ENCODE data around the gene WIPI1. TPM values are rescaled to one million over a fixed set of nuclear protein-coding genes. Genes with fewer than 3 reads are reported as not detected.

WIPI1 gene
- total RNA-seq, 4 donors from 2014 or later = 19.3 to 35.1 (median 27.8) TPM

- no peak overlapping the region for H3K27ac ChIP-seq
- H3K27me3 ChIP-seq = no peaks in the 10 kb centered on the region
- no peak for TF ChIP-seq EP300 (IDR thresholded peaks at IDR 0.05)
- no peak for TF ChIP-seq POLR2A (IDR thresholded peaks at IDR 0.05)
- TF ChIP-seq POLR2AphosphoS5 (IDR thresholded peaks at IDR 0.05) = no peak
- TF ChIP-seq CTCF (IDR thresholded peaks at IDR 0.05) = no peak
- peaks cover 27% of the 10 kb centered on the region for H3K4me1 ChIP-seq
- peak in 1 of 2 donors; percentile 72 for DNase-seq (ENCODE audit: low spot score in 2 of 2)
- 80% methylated on average over 14 of the region's 14 CpGs for WGBS
- H3K4me3 ChIP-seq = no peak overlapping the region
- peaks cover 48% of the 10 kb centered on the region for H3K36me3 ChIP-seq
- H3K9me3 ChIP-seq = no peaks in the 10 kb centered on the region
Measured at GRCh38 chr17:68450801-68451200, 6.5 kb downstream of the WIPI1 start.

GRCh38 chr17:68450391-68450790 is 6.9 kb downstream of the WIPI1 start:
- Histone ChIP-seq H3K27me3 (no peaks in the 10 kb centered on the region), H3K9me3 (no peaks in the 10 kb centered on the region), H3K4me1 (peaks cover 23% of the 10 kb centered on the region), H3K36me3 (peaks cover 48% of the 10 kb centered on the region), H3K27ac (no peak overlapping the region), H3K4me3 (no peak overlapping the region)
- peak in 1 of 2 donors; percentile 31 for DNase-seq (ENCODE audit: low spot score in 2 of 2)
- WGBS = 74% methylated on average over 8 of the region's 8 CpGs
- TF ChIP-seq EP300 (IDR thresholded peaks at IDR 0.05) = no peak
- TF ChIP-seq POLR2AphosphoS5 (IDR thresholded peaks at IDR 0.05) = no peak

- no peak overlapping the region for H3K4me3 ChIP-seq
- peaks cover 14% of the 10 kb centered on the region for H3K4me1 ChIP-seq
- no peak for TF ChIP-seq POLR2AphosphoS5 (IDR thresholded peaks at IDR 0.05)
- DNase-seq (ENCODE audit: low spot score in 2 of 2) = peak in 1 of 2 donors; percentile 48
- no peaks in the 10 kb centered on the region for H3K27me3 ChIP-seq
- H3K9me3 ChIP-seq = no peaks in the 10 kb centered on the region
- no peak overlapping the region for H3K27ac ChIP-seq
- WGBS = 93% methylated on average over 13 of the region's 13 CpGs
- peaks cover 48% of the 10 kb centered on the region for H3K36me3 ChIP-seq
Measured at GRCh38 chr17:68449021-68449739, 8.1 kb downstream of the WIPI1 start.

GRCh38 chr17:68446626-68447041 is 10.7 kb downstream of the WIPI1 start:
- H3K36me3 ChIP-seq = peaks cover 50% of the 10 kb centered on the region

GRCh38 chr17:68445671-68446070 is 11.6 kb downstream of the WIPI1 start:
- H3K27me3 ChIP-seq = no peaks in the 10 kb centered on the region
- 87% methylated on average over 8 of the region's 8 CpGs for WGBS
- TF ChIP-seq CTCF (IDR thresholded peaks at IDR 0.05) (no peak), EP300 (IDR thresholded peaks at IDR 0.05) (no peak), POLR2A (IDR thresholded peaks at IDR 0.05) (no peak), POLR2AphosphoS5 (IDR thresholded peaks at IDR 0.05) (no peak)
- H3K4me3 ChIP-seq = no peak overlapping the region
- H3K4me1 ChIP-seq = peaks cover 27% of the 10 kb centered on the region
- H3K27ac ChIP-seq = peak overlapping the region; percentile 23
- H3K36me3 ChIP-seq = peaks cover 40% of the 10 kb centered on the region
- H3K9me3 ChIP-seq = no peaks in the 10 kb centered on the region
- peak in 1 of 2 donors; percentile 56 for DNase-seq (ENCODE audit: low spot score in 2 of 2)

More at GRCh38 chr17:68446626-68447041, 10.7 kb downstream of the WIPI1 start:
- Histone ChIP-seq H3K4me1 (peaks cover 22% of the 10 kb centered on the region), H3K4me3 (no peak overlapping the region), H3K27me3 (no peaks in the 10 kb centered on the region), H3K27ac (no peak overlapping the region), H3K9me3 (no peaks in the 10 kb centered on the region)
- TF ChIP-seq EP300 (IDR thresholded peaks at IDR 0.05) (no peak), CTCF (IDR thresholded peaks at IDR 0.05) (no peak), POLR2A (IDR thresholded peaks at IDR 0.05) (no peak), POLR2AphosphoS5 (IDR thresholded peaks at IDR 0.05) (no peak)
- peak in 1 of 2 donors; percentile 52 for DNase-seq (ENCODE audit: low spot score in 2 of 2)
- WGBS = 90% methylated on average over 9 of the region's 9 CpGs

- no peak for TF ChIP-seq EP300 (IDR thresholded peaks at IDR 0.05)
- no peak for TF ChIP-seq POLR2A (IDR thresholded peaks at IDR 0.05)
- TF ChIP-seq POLR2AphosphoS5 (IDR thresholded peaks at IDR 0.05) = no peak
- no peak for TF ChIP-seq CTCF (IDR thresholded peaks at IDR 0.05)
- no peak for DNase-seq (ENCODE audit: low spot score in 2 of 2)
- Histone ChIP-seq H3K36me3 (peaks cover 24% of the 10 kb centered on the region), H3K4me1 (peaks cover 27% of the 10 kb centered on the region), H3K27me3 (no peaks in the 10 kb centered on the region), H3K9me3 (no peaks in the 10 kb centered on the region), H3K27ac (peak overlapping the region; percentile 66), H3K4me3 (no peak overlapping the region)
- WGBS = 53% methylated on average over 11 of the region's 11 CpGs
Measured at GRCh38 chr17:68443972-68444464, 13.3 kb downstream of the WIPI1 start.

All from suprapubic skin (tissue), 4 donors.